ENCODE data around the gene PEA15.

GRCh38 chr1:160219062-160219929 lies 14.1 kb downstream of the PEA15 start:
- TF ChIP-seq CTCF (IDR thresholded peaks at IDR 0.05) (peak; percentile 50), ZFX (IDR thresholded peaks at IDR 0.05; ENCODE audit: borderline replicate concordance) (no peak)
